ENCODE results near the gene ALDH6A1.

Gene ALDH6A1

GRCh38 chr14:74048281-74048680 lies 36.0 kb downstream of the ALDH6A1 start:
- no peak for DNase-seq

GRCh38 chr14:74045522-74045921 lies 38.7 kb downstream of the ALDH6A1 start:
- no peak for DNase-seq

GRCh38 chr14:74042296-74042695 lies 42.0 kb downstream of the ALDH6A1 start:
- DNase-seq = no peak

GRCh38 chr14:74038020-74038859 lies 46.0 kb downstream of the ALDH6A1 start:
- DNase-seq = peak; percentile 2 to 72

- DNase-seq = no peak
Measured at GRCh38 chr14:74035556-74035955, 48.7 kb downstream of the ALDH6A1 start.

GRCh38 chr14:74034572-74034971 lies 49.7 kb downstream of the ALDH6A1 start:
- DNase-seq = no peak

- DNase-seq = no peak
Measured at GRCh38 chr14:74029136-74029535, 55.1 kb downstream of the ALDH6A1 start.

GRCh38 chr14:74022346-74022745 lies 61.9 kb downstream of the ALDH6A1 start:
- no peak for DNase-seq

- no peak for DNase-seq
Measured at GRCh38 chr14:74019408-74020137, 64.7 kb downstream of the ALDH6A1 start.

GRCh38 chr14:74018586-74019407 lies 65.5 kb downstream of the ALDH6A1 start, which contains the start of the genes BBOF1 and ENTPD5:
TSS of gene BBOF1 (plus strand) at chr14:74019349. CDS start at chr14:74019479, 130 bp downstream.
TSS of gene ENTPD5 (minus strand) at chr14:74019288. CDS start at chr14:73988102, 31,186 bp downstream.
- DNase-seq = peak; percentile 82 to 91

GRCh38 chr14:74018174-74018585 lies 66.1 kb downstream of the ALDH6A1 start:
- DNase-seq = peak in 1 of 2 donors; percentile 24

GRCh38 chr14:74015963-74016362 lies 68.3 kb downstream of the ALDH6A1 start:
- no peak for DNase-seq

GRCh38 chr14:74015176-74015575 lies 69.1 kb downstream of the ALDH6A1 start:
- no peak for DNase-seq

- DNase-seq = no peak
Measured at GRCh38 chr14:74014299-74014698, 70.0 kb downstream of the ALDH6A1 start.

- DNase-seq = no peak
Measured at GRCh38 chr14:74008843-74009499, 75.3 kb downstream of the ALDH6A1 start.
